Measurements from ENCODE around the gene INPP4A.
"Not testable (repeated sequence)": the region's sequence is repeated elsewhere in the genome, so short reads cannot be mapped to it uniquely, and the experiment has no call there.

The INPP4A gene

DNA sequence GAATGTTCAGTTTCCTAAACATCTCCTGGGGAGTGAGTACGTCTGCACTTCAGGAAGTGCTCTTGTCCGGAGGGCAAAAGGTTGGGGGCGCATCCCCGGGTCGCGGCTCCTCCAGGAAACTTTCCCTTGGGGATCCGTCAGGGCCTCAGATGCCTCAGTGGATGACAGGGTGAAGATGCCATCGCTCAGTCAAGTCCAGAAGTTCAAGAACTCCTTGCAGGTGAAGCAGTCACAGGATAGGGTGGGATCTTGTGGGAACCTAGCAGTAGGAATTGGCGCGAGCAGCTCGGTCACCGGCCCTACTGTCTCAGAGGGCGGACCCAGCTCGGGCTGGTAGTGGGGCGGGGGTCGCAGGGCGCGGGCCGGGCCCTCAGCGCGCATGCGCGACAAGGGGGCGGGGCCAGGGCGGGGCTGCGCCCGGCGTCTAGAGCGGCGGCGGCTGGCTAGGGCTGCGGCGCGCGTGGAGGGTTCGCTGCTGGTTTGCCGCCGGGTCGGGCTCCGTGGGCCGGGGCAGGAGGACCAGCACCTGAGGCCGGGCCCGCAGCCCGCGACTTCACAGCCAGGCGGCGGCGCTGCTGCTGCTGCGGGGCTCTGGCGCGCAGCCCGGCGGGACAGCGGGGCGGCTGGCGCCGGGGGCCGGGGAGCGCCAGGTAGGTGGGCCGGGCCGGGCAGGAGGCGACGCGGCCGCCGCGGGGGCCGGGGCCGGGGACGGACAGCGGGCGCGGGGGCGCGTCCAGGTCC lies at the start of gene INPP4A:
Gene INPP4A, plus strand, starts transcription at position 423 of the 741 bp plus-strand sequence. CDS start 75,191 bp downstream, outside the sequence.
- DNase-seq: peak; percentile 82

- no peak for DNase-seq
These were observed 48.7 kb upstream of the INPP4A start for GRCh38 chr2:98395977-98396376.

GRCh38 chr2:98396745-98397355 lies 47.8 kb upstream of the INPP4A start:
- no peak for DNase-seq

DNA sequence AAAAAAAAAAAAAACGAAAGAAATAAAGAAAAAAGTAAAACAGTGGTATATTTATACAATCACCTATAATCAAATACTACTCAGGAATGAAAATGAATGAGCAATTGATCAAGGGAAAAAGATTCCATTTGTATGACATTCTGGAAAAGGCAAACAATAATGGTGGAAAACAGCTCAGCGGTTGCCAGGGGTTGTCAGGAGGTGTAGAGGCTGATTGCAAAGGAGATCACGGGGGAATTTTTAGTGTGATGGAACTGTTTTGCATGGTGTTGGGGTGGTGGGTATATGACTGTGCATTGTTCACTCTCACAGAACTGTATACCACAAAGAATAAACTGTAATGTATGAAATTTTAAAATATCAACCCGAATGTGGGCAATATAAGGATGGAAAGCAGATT lies 45.5 kb upstream of the INPP4A start:
- no peak for DNase-seq

DNA sequence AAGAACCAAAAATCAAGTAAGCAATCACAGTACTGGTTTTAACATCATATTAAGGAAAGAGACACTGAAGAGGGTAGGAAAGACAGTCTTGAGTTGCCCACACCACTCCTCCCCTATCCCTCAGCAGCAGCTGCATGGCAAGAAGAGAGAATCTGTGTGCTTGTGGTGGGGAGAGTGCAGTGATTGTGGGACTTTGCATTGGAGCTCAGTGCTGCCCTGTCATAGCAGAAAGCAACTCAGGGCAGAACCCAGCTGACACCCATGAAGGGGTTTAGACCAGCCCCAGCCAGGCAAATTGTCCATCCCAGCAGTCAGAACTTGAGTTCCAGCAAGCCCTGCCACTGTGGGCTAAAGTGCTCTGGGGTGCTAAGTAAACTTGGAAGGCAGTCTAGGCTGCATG lies 40.8 kb upstream of the INPP4A start:
- no peak for DNase-seq

- DNase-seq: no peak
These were observed 40.0 kb upstream of the INPP4A start for GRCh38 chr2:98404556-98405250.

DNA sequence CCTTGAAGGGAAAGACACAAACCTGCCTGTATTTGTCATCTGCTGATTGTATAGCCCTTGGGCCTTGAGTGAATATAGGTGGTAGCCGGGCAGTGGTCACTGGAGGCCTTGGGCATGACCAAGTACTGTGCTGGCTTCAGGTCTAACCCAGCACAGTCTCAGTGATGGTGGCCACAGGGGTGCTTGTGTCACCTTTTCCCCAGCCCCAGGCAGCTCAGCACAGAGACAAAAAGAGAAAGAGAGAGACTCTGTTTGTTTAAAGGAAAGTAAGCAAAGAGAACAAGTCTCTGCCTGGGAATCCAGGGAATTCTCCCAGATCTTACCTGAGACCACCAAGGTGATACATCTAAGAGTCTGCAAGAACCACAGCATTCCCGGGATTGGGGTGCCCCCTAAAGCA lies 39.4 kb upstream of the INPP4A start:
- no peak for DNase-seq

- no peak for DNase-seq
These were observed 36.5 kb upstream of the INPP4A start for GRCh38 chr2:98408155-98408554.

DNA sequence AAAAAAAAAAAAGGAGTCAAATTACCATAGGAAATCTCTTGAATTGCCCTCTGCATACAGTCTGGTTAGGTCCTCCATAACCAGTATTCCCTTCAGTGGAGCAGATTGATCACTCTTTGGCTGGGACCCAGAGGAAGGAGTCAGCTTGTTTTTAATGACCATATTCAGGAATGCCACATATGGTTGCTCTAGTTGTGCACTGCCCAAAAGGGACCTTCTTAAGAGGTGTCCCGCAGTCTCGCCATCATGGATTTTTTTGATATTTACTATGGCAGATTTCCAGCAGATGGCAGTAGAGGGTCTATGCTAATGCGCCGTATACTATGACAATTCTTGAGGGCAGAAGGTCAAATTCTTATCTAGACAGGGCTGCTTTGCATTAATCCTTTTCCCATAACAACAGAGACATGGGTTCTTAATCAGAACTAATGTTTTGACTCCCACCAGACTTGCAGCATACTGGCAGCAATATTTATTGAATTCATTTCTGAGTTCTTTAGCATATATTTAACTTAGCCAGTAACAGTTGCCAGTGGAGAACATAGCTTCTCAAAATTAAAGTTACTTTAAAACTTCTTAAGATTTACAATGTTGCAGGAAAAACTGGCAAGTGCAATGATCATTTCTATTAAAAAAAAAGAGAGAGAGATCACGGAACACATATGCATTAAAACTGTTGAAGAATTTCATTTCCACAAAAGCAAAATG lies 31.8 kb upstream of the INPP4A start:
- peak; percentile 13 for DNase-seq

GRCh38 chr2:98414246-98414645 lies 30.4 kb upstream of the INPP4A start:
- not testable (repeated sequence) for DNase-seq

- not testable (repeated sequence) for DNase-seq
These were observed 28.9 kb upstream of the INPP4A start for GRCh38 chr2:98415719-98416248.

DNA sequence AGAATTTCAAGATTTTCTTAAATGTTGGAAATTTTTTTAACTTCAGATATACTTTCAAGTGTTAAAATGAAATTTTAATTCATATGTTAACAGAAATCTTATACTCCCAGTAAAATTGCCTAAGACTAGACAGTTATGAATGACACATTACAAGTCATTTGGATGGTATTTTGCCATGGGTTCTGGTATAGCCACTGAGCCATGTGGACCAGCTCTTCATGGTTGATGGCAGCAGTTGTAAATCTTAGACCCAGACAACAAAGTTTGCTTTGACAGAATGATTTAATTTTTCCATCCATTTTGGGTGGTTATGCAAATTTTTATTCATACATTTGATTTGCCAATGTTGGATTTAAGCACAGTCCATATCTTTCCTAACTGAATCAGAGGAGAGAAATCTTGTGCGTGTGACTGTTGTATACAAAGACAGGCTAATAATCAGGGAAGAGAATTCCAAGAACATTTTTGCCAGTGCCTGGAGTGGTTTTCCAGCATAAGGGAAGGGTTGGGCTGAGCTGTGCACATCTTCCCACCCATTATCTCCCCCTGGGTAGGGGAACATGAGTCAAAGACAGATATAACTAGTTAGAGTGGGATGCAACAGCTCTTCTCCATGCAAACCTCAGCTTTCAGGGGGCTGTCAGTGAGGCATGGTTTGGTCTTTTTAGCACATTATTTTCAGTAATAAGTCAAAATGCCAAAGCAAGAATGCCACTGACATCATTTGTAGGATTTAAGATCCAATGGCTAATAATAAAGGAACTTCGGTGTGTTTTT lies 28.1 kb upstream of the INPP4A start:
- no peak for DNase-seq

DNA sequence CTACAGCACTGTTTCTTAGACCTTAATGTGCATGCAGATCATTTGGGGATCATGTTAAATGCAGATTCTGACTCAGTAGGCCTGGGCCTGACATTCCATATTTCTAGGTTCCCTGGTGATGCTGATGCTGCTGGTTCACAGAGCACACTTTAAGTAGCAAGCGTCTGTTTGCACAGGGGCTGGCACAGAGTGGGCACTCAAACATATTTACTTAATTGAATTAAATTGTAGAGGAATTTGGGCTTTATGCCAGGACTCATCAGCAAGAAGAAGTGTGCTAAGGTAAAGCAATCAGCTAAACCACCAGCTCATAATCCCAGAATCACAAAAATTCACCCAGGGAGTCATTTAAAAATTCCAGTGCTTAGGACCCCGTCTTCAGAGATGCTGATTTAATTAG lies 25.1 kb upstream of the INPP4A start:
- no peak for DNase-seq

DNA sequence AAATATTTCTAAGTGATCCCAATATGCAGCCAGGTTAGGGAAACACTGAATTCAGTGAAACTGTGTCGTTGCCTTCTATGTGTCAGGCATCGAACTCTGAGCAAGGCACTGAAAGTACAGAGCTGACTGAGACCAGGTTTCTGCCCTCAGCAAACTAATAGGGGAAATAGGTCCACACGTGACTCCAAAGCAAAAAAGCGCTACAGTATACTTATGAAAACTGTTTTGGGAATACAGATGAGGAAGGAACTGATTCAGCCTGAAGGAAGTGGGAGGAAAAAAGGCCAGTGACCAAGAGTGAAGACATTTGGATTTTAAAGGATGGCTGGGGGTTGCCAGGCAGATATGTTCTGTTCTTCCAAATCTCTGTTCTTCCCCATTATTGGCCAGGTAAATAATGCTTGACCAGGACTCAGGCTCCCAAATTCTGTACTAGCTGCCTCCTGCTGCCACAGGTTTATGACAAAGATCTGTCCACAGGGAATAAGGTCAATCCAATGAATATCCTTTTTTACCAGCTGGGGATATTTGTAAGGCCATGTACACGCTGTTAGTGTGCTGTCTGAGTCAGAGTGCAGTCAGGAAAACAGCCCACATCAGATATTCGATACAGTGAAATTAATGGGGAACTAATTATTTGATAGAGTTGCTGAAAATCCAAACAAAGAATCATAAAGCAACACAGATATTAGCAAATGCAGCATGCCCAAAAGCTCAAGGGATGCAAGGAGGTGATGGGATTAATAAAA lies 24.5 kb upstream of the INPP4A start:
- DNase-seq: no peak

DNA sequence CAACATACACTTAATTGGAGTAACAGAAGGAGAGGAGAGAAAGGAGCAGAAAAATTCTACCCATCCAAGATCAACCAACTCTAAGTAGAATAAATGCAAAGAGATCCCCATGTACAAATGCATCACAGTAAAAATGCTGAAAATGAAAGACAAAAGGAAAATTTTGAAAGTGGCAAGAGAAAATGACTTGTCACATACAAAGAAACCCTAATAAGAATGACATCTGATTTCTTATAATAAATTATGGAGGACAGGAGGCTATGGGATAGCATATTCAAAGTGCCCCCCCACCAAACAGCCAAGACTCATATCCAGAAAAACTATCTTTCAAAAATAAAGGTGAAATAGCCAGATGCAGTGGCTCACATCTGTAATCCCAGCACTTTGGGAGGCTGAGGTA lies 22.2 kb upstream of the INPP4A start:
- no peak for DNase-seq

GRCh38 chr2:98426771-98427170 lies 17.9 kb upstream of the INPP4A start:
- DNase-seq: no peak

DNA sequence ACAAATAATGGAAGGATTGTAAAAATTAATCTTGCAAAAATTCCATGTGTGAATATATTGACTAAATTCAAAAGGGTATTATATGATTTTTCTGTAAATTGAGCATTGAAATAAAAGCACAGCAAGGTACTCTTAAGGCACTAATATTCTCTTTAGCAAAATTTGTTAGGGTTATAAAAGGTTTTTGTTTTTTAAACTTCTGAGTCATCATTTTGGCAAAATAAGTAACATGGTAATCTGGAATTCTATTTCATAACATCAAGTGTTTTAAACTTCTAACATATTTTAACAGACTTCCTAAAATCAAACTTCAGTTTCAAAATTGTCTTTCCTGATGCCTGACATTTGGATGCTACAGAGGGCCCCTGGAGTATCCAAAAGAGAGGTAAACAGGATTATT lies 12.5 kb upstream of the INPP4A start:
- no peak for DNase-seq

DNA sequence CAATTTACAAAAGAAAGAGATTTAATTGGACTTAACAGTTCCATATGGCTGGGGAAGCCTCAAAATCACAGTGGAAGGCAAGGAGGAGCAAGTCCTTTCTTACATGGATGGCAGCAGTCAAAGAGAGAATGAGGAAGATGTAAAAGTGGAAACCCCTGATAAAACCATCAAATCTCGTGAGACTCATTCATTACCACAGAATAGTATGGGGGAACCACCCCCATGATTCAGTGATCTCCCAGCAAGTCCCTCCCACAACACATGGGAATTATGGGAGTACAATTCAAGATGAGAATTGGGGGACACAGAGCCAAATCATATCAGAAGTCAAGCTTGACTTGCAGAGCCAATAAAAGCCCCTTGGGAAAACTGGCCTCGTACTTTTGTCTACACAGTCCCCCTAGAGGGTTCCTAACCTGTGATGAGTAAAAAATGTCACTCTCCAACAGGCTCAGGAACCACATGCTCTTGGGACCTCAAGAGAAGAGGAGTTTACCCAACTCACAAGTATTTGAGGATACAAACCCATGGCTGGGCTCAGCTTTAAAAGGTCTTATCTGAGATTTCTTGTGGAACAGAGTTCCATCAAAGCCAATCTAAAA lies 11.2 kb upstream of the INPP4A start:
- DNase-seq: no peak

DNA sequence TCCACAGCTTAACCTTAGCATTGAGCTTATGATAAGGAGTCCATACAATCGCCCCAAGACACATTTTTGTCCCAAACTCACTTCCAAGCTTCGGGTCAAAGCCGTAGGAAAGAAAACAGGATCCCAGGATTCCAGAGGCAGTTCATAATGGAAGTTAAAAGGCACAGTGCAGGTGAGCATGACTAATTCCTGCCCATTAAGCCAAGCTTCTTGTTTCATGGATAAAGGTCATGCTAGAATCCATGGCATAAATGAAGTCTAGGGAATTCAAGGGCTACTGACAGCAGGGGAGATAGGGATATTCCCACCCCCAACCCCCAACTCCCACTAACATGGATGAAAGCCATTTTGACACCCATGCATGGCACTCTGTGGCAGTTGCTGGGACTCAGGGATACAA lies 10.2 kb upstream of the INPP4A start:
- no peak for DNase-seq

DNA sequence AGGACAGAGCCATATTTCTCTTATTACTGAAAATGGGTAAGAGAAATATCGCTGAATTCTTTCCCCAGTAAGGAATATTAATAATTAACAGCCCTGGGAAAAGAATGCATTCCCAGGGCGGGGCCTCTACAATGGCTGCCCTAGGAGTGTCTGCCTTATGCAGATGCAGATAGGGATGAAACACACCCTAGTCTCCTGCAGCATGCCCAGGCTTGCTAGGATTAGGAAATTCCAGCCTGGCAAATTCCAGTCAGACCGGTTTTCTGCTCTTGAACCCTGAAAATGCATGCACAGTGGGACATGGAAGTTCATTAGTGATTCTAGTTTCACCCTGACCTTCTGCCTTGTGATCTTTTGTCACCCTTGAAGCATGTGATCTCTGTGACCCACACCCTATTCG lies 9.0 kb upstream of the INPP4A start:
- not testable (repeated sequence) for DNase-seq

- DNase-seq: no peak
These were observed 7.9 kb upstream of the INPP4A start for GRCh38 chr2:98436734-98437133.

Measured in stimulated activated CD4-positive, alpha-beta T cell treated with anti-CD3 and anti-CD28 coated beads, Interleukin-4, amount 100 ng/mL, for 1 hour (primary cell).